ENCODE data around the gene ZSCAN16.

Gene ZSCAN16

DNA sequence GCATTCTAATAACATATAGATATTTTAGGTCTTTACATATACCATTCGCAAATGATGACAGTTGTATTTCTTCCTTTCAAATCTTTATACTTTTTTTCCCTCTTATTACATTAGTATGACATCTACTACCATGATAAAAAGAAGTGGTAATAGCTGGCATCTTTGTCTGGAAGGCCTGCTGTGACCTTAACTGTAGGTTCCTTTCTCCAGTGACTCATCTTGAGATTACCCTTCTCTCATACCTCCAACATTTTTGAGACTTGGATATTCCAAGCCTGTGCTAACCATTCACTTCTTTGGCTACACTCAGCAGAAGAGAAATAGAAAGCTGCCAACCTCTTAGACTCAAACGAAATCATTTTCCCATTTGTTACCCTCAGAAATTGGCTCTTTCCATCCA is 47.6 kb downstream of the ZSCAN16 start:
- no peak for DNase-seq (ENCODE audit: low read depth in 2 of 2)

DNA sequence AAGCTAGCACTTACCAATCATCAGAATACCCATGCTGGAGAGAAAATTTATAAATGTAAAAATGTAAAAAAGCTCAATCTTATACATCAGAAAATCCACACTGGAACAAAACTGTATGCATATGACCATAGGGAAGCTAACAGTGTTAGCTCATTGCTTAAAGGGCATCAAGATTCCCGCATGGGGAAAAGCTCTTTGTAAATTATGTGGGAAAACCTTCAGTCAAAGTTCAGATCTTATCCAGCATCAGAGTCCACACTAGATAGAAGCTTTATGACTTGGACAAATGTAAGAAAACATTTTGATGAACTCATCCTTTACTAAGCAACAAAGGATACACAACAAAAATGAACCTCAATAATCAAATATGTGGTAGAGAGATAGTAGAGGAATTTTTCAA is 52.0 kb downstream of the ZSCAN16 start:
- DNase-seq (ENCODE audit: low read depth in 2 of 2): no peak

Data from stimulated activated CD4-positive, alpha-beta T cell treated with anti-CD3 and anti-CD28 coated beads, Interleukin-4, amount 100 ng/mL, for 48 hours (primary cell).